ENCODE data around the gene MYOCOS. TPM values are rescaled to one million over a fixed set of nuclear protein-coding genes. Genes with fewer than 3 reads are reported as not detected.

The MYOCOS gene
- polyA plus RNA-seq, 2 of the 4 experiments (the other 2 are of a cell fraction) = not detected

DNA sequence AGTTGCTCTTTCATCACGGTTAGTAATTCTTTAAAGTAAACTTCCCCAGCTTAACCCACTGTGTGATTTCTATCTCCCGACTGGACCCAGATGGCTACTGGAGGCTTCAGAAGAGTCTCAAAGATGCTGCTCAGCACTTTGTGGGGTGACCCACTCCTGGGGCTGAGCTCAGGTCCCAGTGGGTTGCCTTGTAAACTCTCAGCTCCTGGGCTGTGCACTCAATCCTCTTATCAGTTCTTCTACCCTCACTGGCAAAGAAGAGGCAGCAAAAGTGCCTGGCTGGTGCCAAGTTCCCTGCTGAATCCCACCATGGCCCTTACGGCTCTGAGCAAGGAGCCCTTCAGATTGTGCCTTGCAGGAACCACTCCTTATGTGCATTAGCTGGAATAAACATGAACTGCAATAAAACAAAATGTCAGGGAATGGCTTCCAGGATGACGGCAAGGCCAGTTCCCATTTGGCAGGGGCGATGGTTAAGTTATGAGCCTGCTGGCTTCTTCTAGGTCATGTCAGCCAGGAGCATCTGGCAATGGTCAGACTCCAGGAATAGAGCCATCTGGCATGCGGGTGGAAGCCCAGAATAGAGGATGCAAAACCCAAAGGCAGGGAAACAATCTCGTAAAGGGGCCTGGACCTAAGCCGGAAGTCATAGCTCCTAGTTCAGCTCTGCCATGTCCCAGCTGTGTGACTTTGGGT, 23.7 kb downstream of the MYOCOS start:
- H3K9me3 ChIP-seq = no peaks in the 10 kb centered on the region
- TF ChIP-seq POLR2AphosphoS2 (conservative IDR thresholded peaks at IDR 0.05; ENCODE audit: low read length) = no peak
- TF ChIP-seq CHD2 (IDR thresholded peaks at IDR 0.05; ENCODE audit: low read length, partially characterized antibody) = no peak
- TF ChIP-seq RAD21 (conservative IDR thresholded peaks at IDR 0.05 in 1 of 2, IDR thresholded peaks at IDR 0.05 in 1 of 2) = no peak
- no peak for TF ChIP-seq SMC3 (IDR thresholded peaks at IDR 0.05)
- TF ChIP-seq CBX8 (IDR thresholded peaks at IDR 0.05) = no peak
- TF ChIP-seq FOXS1 (CRISPR knock-in tag; IDR thresholded peaks at IDR 0.05) = no peak
- 70% methylated on average over 8 of the region's 8 CpGs for WGBS (ENCODE audit: missing lambda C conversion rate)
- ATAC-seq (peak; percentile 7 to 10; a peak in 3 of 6 replicates), DNase-seq (ENCODE audit: low read depth in 1 of 2, low spot score in 1 of 2) (no peak), FAIRE-seq (no peak)
- CTCF ChIA-PET = interaction anchor here (0.7 to 3.5 kb wide), 25 partner anchors 10 to 784 kb away, joined by 3 to 48 read pairs (median 6); partner anchors contain the start of genes MYOCOS, PRRC2C and VAMP4
- no peak overlapping the region for H3K27ac ChIP-seq
- H3K4me1 ChIP-seq = no peaks in the 10 kb centered on the region
- H3K4me3 ChIP-seq = no peak overlapping the region
- POLR2A ChIA-PET = interaction anchor here (1.3 kb wide), 1 partner anchor 136 kb away, joined by 7 read pairs; the partner anchor contains the start of gene METTL13
- no peak overlapping the region; the same call in 2 of the 3 replicates for H3K4me2 ChIP-seq

DNA sequence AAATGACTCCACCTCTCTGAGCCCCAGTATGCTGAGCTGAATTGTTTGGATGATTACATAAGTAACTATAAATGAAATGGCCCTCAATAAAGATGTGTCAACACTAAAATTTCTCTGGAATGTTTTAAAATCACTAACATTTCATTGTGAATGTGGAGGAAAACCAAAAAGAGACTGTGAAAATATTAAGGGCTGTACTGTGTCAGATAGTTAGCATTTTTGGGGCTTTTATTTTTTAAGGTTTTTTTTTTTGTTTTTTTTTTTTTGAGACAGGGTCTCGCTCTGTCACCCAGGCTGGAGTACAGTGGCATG, 24.2 kb downstream of the MYOCOS start:
- FAIRE-seq (no peak), DNase-seq (ENCODE audit: low read depth in 1 of 2, low spot score in 1 of 2) (no peak), ATAC-seq (no peak)
- 80% methylated on average over 1 of the region's 1 CpG for WGBS (ENCODE audit: missing lambda C conversion rate)
- Histone ChIP-seq H3K9me3 (no peaks in the 10 kb centered on the region), H3K4me3 (no peak overlapping the region), H3K4me2 (no peak overlapping the region), H3K27ac (no peak overlapping the region), H3K4me1 (no peaks in the 10 kb centered on the region)
- POLR2A ChIA-PET = interaction anchor here (1.3 kb wide), 1 partner anchor 135 kb away, joined by 7 read pairs; the partner anchor contains the start of gene METTL13
- TF ChIP-seq CBX2 (IDR thresholded peaks at IDR 0.05; ENCODE audit: borderline replicate concordance, low read depth) (no peak), ZFP36 (IDR thresholded peaks at IDR 0.05; ENCODE audit: borderline replicate concordance, partially characterized antibody) (peak; percentile 51)
- CTCF ChIA-PET = interaction anchor here (0.7 to 3.5 kb wide), 10 partner anchors 9 to 340 kb away, joined by 3 to 48 read pairs (median 20); partner anchors contain the start of genes MYOCOS and VAMP4

DNA sequence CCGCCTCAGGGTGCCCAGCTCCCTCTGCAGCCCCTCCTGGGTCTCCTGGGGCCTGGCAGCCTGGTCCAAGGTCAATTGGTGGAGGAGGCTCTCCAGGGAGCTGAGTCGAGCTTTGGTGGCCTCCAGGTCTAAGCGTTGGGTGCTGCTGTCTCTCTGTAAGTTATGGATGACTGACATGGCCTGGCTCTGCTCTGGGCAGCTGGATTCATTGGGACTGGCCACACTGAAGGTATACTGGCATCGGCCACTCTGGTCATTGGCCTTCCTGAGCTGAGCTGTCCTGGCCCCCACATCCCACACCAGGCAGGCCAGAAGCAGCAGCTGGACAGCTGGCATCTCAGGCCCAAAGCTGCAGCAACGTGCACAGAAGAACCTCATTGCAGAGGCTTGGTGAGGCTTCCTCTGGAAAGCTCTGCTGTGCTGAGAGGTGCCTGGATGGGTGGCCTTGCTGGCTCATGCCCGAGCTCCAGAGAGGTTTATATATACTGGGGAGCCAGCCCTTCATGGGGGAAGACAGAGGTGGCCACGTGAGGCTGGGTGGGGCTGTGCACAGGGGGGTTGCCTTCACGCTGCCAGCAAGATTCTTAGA, 30.3 kb downstream of the MYOCOS start, which contains the start of gene MYOC:
Gene MYOC (minus strand): TSS at position 455 of the 589 bp plus-strand sequence. CDS start 77 bp downstream, at position 378.
- no peak for ATAC-seq
- ChIA-PET POLR2A (no interaction called here), CTCF (interaction anchor here (0.7 kb wide), 1 partner anchor 64 kb away, joined by 5 read pairs; no protein-coding TSS in a partner anchor)

DNA sequence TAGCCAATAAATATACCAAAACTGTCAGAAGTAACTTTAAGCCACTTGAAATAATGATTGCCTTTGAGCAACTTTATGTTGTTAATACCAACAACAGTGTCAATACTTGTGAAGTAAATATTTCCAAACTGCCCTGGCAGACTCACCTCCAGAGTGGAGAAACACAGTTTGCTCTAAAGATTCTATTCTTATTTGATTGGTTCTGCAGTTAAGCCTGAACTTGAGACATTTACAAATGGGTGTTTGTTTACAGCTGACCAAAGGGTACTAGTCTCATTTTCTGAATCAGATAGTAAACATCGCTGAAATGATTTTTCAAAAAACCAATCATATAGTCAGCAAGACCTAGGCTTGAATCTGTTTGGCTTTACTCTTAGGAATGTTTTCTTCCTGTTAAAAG, 31.8 kb downstream of the MYOCOS start:
- TF ChIP-seq, protein P1, sequence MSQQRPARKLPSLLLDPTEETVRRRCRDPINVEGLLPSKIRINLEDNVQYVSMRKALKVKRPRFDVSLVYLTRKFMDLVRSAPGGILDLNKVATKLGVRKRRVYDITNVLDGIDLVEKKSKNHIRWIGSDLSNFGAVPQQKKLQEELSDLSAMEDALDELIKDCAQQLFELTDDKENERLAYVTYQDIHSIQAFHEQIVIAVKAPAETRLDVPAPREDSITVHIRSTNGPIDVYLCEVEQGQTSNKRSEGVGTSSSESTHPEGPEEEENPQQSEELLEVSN (IDR thresholded peaks at IDR 0.05; ENCODE audit: borderline replicate concordance, low read depth) = no peak
- TF ChIP-seq EHF (CRISPR knock-in tag; IDR thresholded peaks at IDR 0.05) = no peak
- TF ChIP-seq RNF2 (IDR thresholded peaks at IDR 0.05; ENCODE audit: borderline replicate concordance, low read depth) = no peak
- TF ChIP-seq SMC3 (IDR thresholded peaks at IDR 0.05) = no peak
- TF ChIP-seq CBX2 (IDR thresholded peaks at IDR 0.05; ENCODE audit: borderline replicate concordance, low read depth) = no peak
- no peak for TF ChIP-seq RARB (CRISPR knock-in tag; IDR thresholded peaks at IDR 0.05)
- TF ChIP-seq ZNF302 (CRISPR knock-in tag; IDR thresholded peaks at IDR 0.05) = no peak
- no peak for TF ChIP-seq ZFP36 (IDR thresholded peaks at IDR 0.05; ENCODE audit: borderline replicate concordance, partially characterized antibody)
- TF ChIP-seq HEYL (CRISPR knock-in tag; IDR thresholded peaks at IDR 0.05) = no peak
- TF ChIP-seq RAD21 (conservative IDR thresholded peaks at IDR 0.05 in 1 of 2, IDR thresholded peaks at IDR 0.05 in 1 of 2) = no peak
- no peak for TF ChIP-seq RCOR1 (IDR thresholded peaks at IDR 0.05; ENCODE audit: low read depth, low read length)
- no peak for TF ChIP-seq ZSCAN20 (CRISPR knock-in tag; IDR thresholded peaks at IDR 0.05)
- no peak for TF ChIP-seq BHLHE40 (IDR thresholded peaks at IDR 0.05; ENCODE audit: low read depth, low read length)
- no peak for TF ChIP-seq HOXB5 (CRISPR knock-in tag; IDR thresholded peaks at IDR 0.05)
- no peak for TF ChIP-seq KDM5A (IDR thresholded peaks at IDR 0.05)
- TF ChIP-seq, protein P2, sequence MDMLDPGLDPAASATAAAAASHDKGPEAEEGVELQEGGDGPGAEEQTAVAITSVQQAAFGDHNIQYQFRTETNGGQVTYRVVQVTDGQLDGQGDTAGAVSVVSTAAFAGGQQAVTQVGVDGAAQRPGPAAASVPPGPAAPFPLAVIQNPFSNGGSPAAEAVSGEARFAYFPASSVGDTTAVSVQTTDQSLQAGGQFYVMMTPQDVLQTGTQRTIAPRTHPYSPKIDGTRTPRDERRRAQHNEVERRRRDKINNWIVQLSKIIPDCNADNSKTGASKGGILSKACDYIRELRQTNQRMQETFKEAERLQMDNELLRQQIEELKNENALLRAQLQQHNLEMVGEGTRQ (IDR thresholded peaks at IDR 0.05) = no peak
- TF ChIP-seq, protein P3, sequence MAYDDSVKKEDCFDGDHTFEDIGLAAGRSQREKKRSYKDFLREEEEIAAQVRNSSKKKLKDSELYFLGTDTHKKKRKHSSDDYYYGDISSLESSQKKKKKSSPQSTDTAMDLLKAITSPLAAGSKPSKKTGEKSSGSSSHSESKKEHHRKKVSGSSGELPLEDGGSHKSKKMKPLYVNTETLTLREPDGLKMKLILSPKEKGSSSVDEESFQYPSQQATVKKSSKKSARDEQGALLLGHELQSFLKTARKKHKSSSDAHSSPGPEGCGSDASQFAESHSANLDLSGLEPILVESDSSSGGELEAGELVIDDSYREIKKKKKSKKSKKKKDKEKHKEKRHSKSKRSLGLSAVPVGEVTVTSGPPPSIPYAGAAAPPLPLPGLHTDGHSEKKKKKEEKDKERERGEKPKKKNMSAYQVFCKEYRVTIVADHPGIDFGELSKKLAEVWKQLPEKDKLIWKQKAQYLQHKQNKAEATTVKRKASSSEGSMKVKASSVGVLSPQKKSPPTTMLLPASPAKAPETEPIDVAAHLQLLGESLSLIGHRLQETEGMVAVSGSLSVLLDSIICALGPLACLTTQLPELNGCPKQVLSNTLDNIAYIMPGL (CRISPR knock-in tag; IDR thresholded peaks at IDR 0.05; ENCODE audit: borderline replicate concordance) = no peak
- TF ChIP-seq, protein P4, sequence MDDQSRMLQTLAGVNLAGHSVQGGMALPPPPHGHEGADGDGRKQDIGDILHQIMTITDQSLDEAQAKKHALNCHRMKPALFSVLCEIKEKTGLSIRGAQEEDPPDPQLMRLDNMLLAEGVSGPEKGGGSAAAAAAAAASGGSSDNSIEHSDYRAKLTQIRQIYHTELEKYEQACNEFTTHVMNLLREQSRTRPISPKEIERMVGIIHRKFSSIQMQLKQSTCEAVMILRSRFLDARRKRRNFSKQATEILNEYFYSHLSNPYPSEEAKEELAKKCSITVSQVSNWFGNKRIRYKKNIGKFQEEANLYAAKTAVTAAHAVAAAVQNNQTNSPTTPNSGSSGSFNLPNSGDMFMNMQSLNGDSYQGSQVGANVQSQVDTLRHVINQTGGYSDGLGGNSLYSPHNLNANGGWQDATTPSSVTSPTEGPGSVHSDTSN (IDR thresholded peaks at IDR 0.05) = no peak
- ATAC-seq = no peak
- POLR2A ChIA-PET = no interaction called here
- Histone ChIP-seq H3K4me3 (no peak overlapping the region), H3K9me3 (no peaks in the 10 kb centered on the region), H3K27ac (no peak overlapping the region), H3K4me2 (peak overlapping the region; percentile 11; the same call in 2 of the 3 replicates), H3K4me1 (peaks cover 16% of the 10 kb centered on the region; the same call in 2 of the 3 replicates)
- CTCF ChIA-PET = interaction anchor here (1.2 to 6.6 kb wide), 2 partner anchors 9 to 29 kb away, joined by 3 to 48 read pairs; no protein-coding TSS in a partner anchor
- WGBS (ENCODE audit: missing lambda C conversion rate) = 16% methylated on average over 1 of the region's 1 CpG
- no peak for FAIRE-seq
- no peak for DNase-seq (ENCODE audit: low read depth in 1 of 2, low spot score in 1 of 2)

More for the DNA sequence above, 30.3 kb downstream of the MYOCOS start, which contains the start of gene MYOC:
- FAIRE-seq = no peak
- no peaks in the 10 kb centered on the region for H3K9me3 ChIP-seq
- no peak for DNase-seq (ENCODE audit: low read depth in 1 of 2, low spot score in 1 of 2)
- no peak within 1 kb of the TSS for H3K27ac ChIP-seq
- no peak within 1 kb of the TSS for H3K4me3 ChIP-seq
- WGBS (ENCODE audit: missing lambda C conversion rate) = 46% methylated on average over 7 of the region's 8 CpGs
- H3K4me1 ChIP-seq = peaks cover 16% of the 10 kb centered on the region; the same call in 2 of the 3 replicates
- no peak within 1 kb of the TSS for H3K4me2 ChIP-seq
- TF ChIP-seq RAD21 (conservative IDR thresholded peaks at IDR 0.05 in 1 of 2, IDR thresholded peaks at IDR 0.05 in 1 of 2) = no peak
- TF ChIP-seq CHD4 (IDR thresholded peaks at IDR 0.05; ENCODE audit: borderline replicate concordance) = no peak
- TF ChIP-seq NR3C1 (IDR thresholded peaks at IDR 0.05) = no peak
- no peak for TF ChIP-seq FOSB (CRISPR knock-in tag; IDR thresholded peaks at IDR 0.05)
- no peak for TF ChIP-seq MAFK (IDR thresholded peaks at IDR 0.05; ENCODE audit: partially characterized antibody)

All from A549 (cell line).